ENCODE results near the gene C5orf22. TPM values are rescaled to one million over a fixed set of nuclear protein-coding genes. Genes with fewer than 3 reads are reported as not detected.

The C5orf22 gene
- total and polyA plus RNA-seq, 10 of the 15 experiments (the other 5 are each of a cell fraction or from before 2014, with no cell fraction given), result 10.5 to 35.5 (median 24.0) TPM

- Histone ChIP-seq H3K9ac (ENCODE audit: control insufficient read depth, insufficient read depth, low read length) (no peak overlapping the region), H3K9me3 (replicated peaks; ENCODE audit: control insufficient read depth, insufficient read depth, low read length) (no peaks in the 10 kb centered on the region), H3K4me2 (ENCODE audit: control insufficient read depth, insufficient read depth) (no peak overlapping the region), H3K36me3 (ENCODE audit: control insufficient read depth in 2 of 2, insufficient read depth in 2 of 2, low read length in 1 of 2) (no peaks in the 10 kb centered on the region), H3K4me1 (ENCODE audit: control insufficient read depth, insufficient read depth, low read length) (no peaks in the 10 kb centered on the region), H2AFZ (ENCODE audit: control insufficient read depth, low read depth, low read length) (no peak overlapping the region), H3K79me2 (ENCODE audit: control insufficient read depth, insufficient read depth, low read length) (no peaks in the 10 kb centered on the region), H3K4me3 (no peak overlapping the region), H3K27ac (ENCODE audit: control insufficient read depth, insufficient read depth) (no peak overlapping the region), H4K20me1 (ENCODE audit: control insufficient read depth, insufficient read depth) (no peaks in the 10 kb centered on the region), H3K27me3 (replicated peaks in 1 of 2; ENCODE audit: control insufficient read depth in 2 of 2, insufficient read depth in 2 of 2, low read length in 1 of 2) (no peaks in the 10 kb centered on the region; a peak in 1 of 4 replicates)
- RAD21 ChIA-PET (ENCODE audit: unreplicated experiment), result no interaction called here
- POLR2A ChIA-PET, result no interaction called here
- intact Hi-C loops (cut with micrococcal nuclease; ENCODE audit: unreplicated experiment) (no loop called here), in situ Hi-C loops (cut with MboI) (no loop called here)
- BruUV-seq (replicated peaks), result no TSS peak
- SMC1A ChIA-PET (ENCODE audit: uncharacterized antibody, unreplicated experiment), result interaction anchor here (0.7 to 1.1 kb wide), 2 partner anchors 10 to 14 kb away, joined by 3 to 4 read pairs; no protein-coding TSS in a partner anchor
- CTCF ChIA-PET, result interaction anchor here (0.7 to 0.9 kb wide), 2 partner anchors 9 to 470 kb away, joined by 3 to 4 read pairs; no protein-coding TSS in a partner anchor
- no peak for TF ChIP-seq BHLHE40 (IDR thresholded peaks at IDR 0.05; ENCODE audit: borderline replicate concordance in 1 of 2, low read depth in 2 of 2, low read length in 1 of 2)
- 51% methylated on average over 2 of the region's 2 CpGs for WGBS (ENCODE audit: insufficient coverage, insufficient replicate concordance, low lambda C conversion rate, missing lambda C conversion rate)
- FAIRE-seq, result no peak
- ATAC-seq, result no peak
- DNase-seq (ENCODE audit: low read depth, low spot score), result no peak
These were observed 72.5 kb downstream of the C5orf22 start for GRCh38 chr5:31604644-31605043.

Small RNA genes within 50 kb of the gene (small RNA-seq; reads per million reads assigned to genes)
- not detected for gene RF00019
- not detected for gene RNU6-363P

Other genes with a start within 250 kb of the C5orf22 start
- 27.8 and 31.5 TPM in 2 replicates for gene DROSHA, start 208 bp upstream of the C5orf22 start, total RNA-seq (2014; rRNA removed)
- 32.3 and 33.6 TPM in 2 replicates for gene DROSHA, start 208 bp upstream of the C5orf22 start, total RNA-seq (2014; rRNA removed; fragmentation: Illumina TruSeq; extraction: Trizol)
- gene DROSHA, start 208 bp upstream of the C5orf22 start, total RNA-seq (2021), result 49.1 and 55.0 TPM in 2 replicates
- gene DROSHA, start 208 bp upstream of the C5orf22 start, polyA plus RNA-seq (2011; rRNA removed), result 45.8 and 55.2 TPM in 2 replicates
- gene DROSHA, start 208 bp upstream of the C5orf22 start, polyA plus RNA-seq (2014; fragmentation: Illumina TruSeq; extraction: Trizol), result 33.8 and 46.9 TPM in 2 replicates
- gene DROSHA, start 208 bp upstream of the C5orf22 start, polyA plus RNA-seq (2014; fragmentation: Nextera tagmentation; extraction: Ambion mirVana), result 10 to 100 TPM; 27.9 to 37.4 TPM
- 36.4 and 39.2 TPM in 2 replicates for gene DROSHA, start 208 bp upstream of the C5orf22 start, polyA plus RNA-seq (2014; rRNA removed)
- gene DROSHA, start 208 bp upstream of the C5orf22 start, polyA plus RNA-seq (2016; fragmentation: Nextera tagmentation; extraction: Ambion mirVana), result 10 to 100 TPM; 37.7 to 37.9 TPM
- gene PDZD2, start 106.8 kb downstream of the C5orf22 start, total RNA-seq (2014; rRNA removed), result 0.05 TPM in 1 of 2 replicates, not detected in the other
- gene PDZD2, start 106.8 kb downstream of the C5orf22 start, total RNA-seq (2014; rRNA removed; fragmentation: Illumina TruSeq; extraction: Trizol), result 0.05 TPM in 1 of 2 replicates, not detected in the other
- 0.13 TPM in 1 of 2 replicates, not detected in the other for gene PDZD2, start 106.8 kb downstream of the C5orf22 start, total RNA-seq (2021)
- gene PDZD2, start 106.8 kb downstream of the C5orf22 start, polyA plus RNA-seq (2011; rRNA removed), result 0.29 and 0.45 TPM in 2 replicates
- 0.34 TPM in 1 of 2 replicates, not detected in the other for gene PDZD2, start 106.8 kb downstream of the C5orf22 start, polyA plus RNA-seq (2014; fragmentation: Illumina TruSeq; extraction: Trizol)
- gene PDZD2, start 106.8 kb downstream of the C5orf22 start, polyA plus RNA-seq (2014; fragmentation: Nextera tagmentation; extraction: Ambion mirVana), result under 1 TPM in 1 of 2 experiments, not detected in 1; 0.16 TPM
- gene PDZD2, start 106.8 kb downstream of the C5orf22 start, polyA plus RNA-seq (2014; rRNA removed), result 0.01 TPM in 1 of 2 replicates, not detected in the other
- under 1 TPM; 0.49 to 0.58 TPM for gene PDZD2, start 106.8 kb downstream of the C5orf22 start, polyA plus RNA-seq (2016; fragmentation: Nextera tagmentation; extraction: Ambion mirVana)